Keratinocyte (primary cell): ENCODE data around the gene AHNAK. TPM values are rescaled to one million over a fixed set of nuclear protein-coding genes. Genes with fewer than 3 reads are reported as not detected.
A peak's percentile ranks its signal among the peaks of the same experiment; 100 is the strongest.

Experiments
- DNase-seq: peaks from one replicate; pipeline ENCODE4 v3.0.0-alpha.2; 2011; ENCODE audit warnings: low read depth, missing footprints, low spot score
- FAIRE-seq: peaks from 2 replicates; lab custom pipeline; 2011; peaks lifted over from hg19 to GRCh38; lab: Jason Lieb, UNC
- H2AFZ ChIP-seq: 2 replicates; pipeline ENCODE4 v1.6.0; 2012; ENCODE audit warnings: low read length, control low read depth, inconsistent platforms; ENCODE audit not compliant: control insufficient read depth
- H3K27ac ChIP-seq: 2 replicates; pipeline ENCODE4 v1.5.1; 2011; ENCODE audit warnings: low read length; ENCODE audit not compliant: control insufficient read depth, insufficient read depth
- H3K27me3 ChIP-seq: 3 replicates; pipeline ENCODE4 v1.6.0; 2011; ENCODE audit warnings: low read length; ENCODE audit not compliant: control insufficient read depth, insufficient read depth; ENCODE audit errors: extremely low read depth
- H3K36me3 ChIP-seq, 2 experiments: 2 replicates in 1 of 2; 3 replicates in 1 of 2; pipeline ENCODE4 v1.5.1; 2011; ENCODE audit warnings: low read length in 2 of 2, mild to moderate bottlenecking in 1 of 2; ENCODE audit not compliant: control insufficient read depth in 2 of 2, insufficient read depth in 2 of 2; ENCODE audit errors: extremely low read depth in 1 of 2
- H3K4me1 ChIP-seq: 3 replicates; pipeline ENCODE4 v1.5.1; 2011; ENCODE audit warnings: low read length; ENCODE audit not compliant: control insufficient read depth, insufficient read depth; ENCODE audit errors: extremely low read depth
- H3K4me2 ChIP-seq: 3 replicates; pipeline ENCODE4 v1.6.0; 2011; ENCODE audit warnings: low read depth, low read length; ENCODE audit not compliant: control insufficient read depth, insufficient read depth; ENCODE audit errors: extremely low read depth
- H3K4me3 ChIP-seq, 3 experiments: fragments of 200-600 bp in 1 of 3; sonication (generic) in 1 of 3; 2 replicates in 2 of 3; 3 replicates in 1 of 3; pipeline ENCODE4 v1.5.1; 2011 to 2016; ENCODE audit warnings: low read length in 3 of 3, mild to moderate bottlenecking in 3 of 3, control low read depth in 2 of 3, inconsistent platforms in 1 of 3, low read depth in 1 of 3, mixed read lengths in 1 of 3, mixed run types in 1 of 3, moderate library complexity in 1 of 3; ENCODE audit not compliant: control insufficient read depth in 2 of 3, insufficient read depth in 2 of 3; ENCODE audit errors: extremely low read depth in 1 of 3
- H3K79me2 ChIP-seq: 2 replicates; pipeline ENCODE4 v1.6.0; 2012; ENCODE audit warnings: low read length; ENCODE audit not compliant: control insufficient read depth, insufficient read depth
- H3K9ac ChIP-seq: 3 replicates; pipeline ENCODE4 v1.6.0; 2011; ENCODE audit warnings: low read length; ENCODE audit not compliant: control insufficient read depth, insufficient read depth; ENCODE audit errors: extremely low read depth
- H3K9me1 ChIP-seq: 3 replicates; pipeline ENCODE4 v1.6.0; 2011; ENCODE audit warnings: low read length; ENCODE audit not compliant: control insufficient read depth, insufficient read depth; ENCODE audit errors: extremely low read depth
- H3K9me3 ChIP-seq: 2 replicates; pipeline ENCODE4 v1.5.1; 2012; ENCODE audit warnings: low read depth, low read length; ENCODE audit not compliant: control insufficient read depth
- H4K20me1 ChIP-seq: 3 replicates; pipeline ENCODE4 v1.6.0; 2011; ENCODE audit warnings: low read length; ENCODE audit not compliant: control insufficient read depth, insufficient read depth; ENCODE audit errors: extremely low read depth
- EZH2 ChIP-seq: IDR thresholded peaks from one replicate; pipeline ENCODE4 v1.6.1; 2012; ENCODE audit warnings: inconsistent platforms, mild to moderate bottlenecking, low read length, moderate library complexity
- dilution Hi-C: fragments of 300-500 bp; cut with MboI; formaldehyde crosslinking; loops from one replicate; pipeline ENCODE4 v1.7.0; 2020; ENCODE audit warnings: low sequenced_read_pairs; ENCODE audit not compliant: extremely low pct_ligation_motif_present
- polyA plus RNA-seq, 5 experiments: library from polyadenylated mRNA; depleted of rRNA in 3 of 5; stranded (reverse) in 3 of 5; stranded (forward) in 1 of 5; unstranded in 1 of 5; fragments of >200 nt; gene quantifications; 1 replicate in 1 of 5; 2 replicates in 3 of 5; 3 replicates in 1 of 5; pipeline versions ENCODE4 v1.2.1 to v1.2.3, GENCODE V29; 2011 to 2012; ENCODE audit warnings: missing spikeins in 2 of 5, low read depth in 1 of 5, low replicate concordance in 1 of 5
- TF ChIP-seq, protein P1 (sequence below), 3 experiments: IDR thresholded peaks in 1 of 3; conservative IDR thresholded peaks in 1 of 3; optimal IDR thresholded peaks in 1 of 3; 2 replicates in 2 of 3; 3 replicates in 1 of 3; pipeline versions ENCODE3 to v1.5.1; 2011; ENCODE audit warnings: low read length in 3 of 3, mild to moderate bottlenecking in 3 of 3, moderate library complexity in 2 of 3, control low read depth in 1 of 3, inconsistent platforms in 1 of 3; ENCODE audit not compliant: insufficient read depth in 2 of 3; ENCODE audit errors: extremely low read depth in 1 of 3

AHNAK gene
- polyA plus RNA-seq, 1 donor (not counting 4 experiments of a cell fraction or from before 2014, with no cell fraction given) = 220 TPM

DNA sequence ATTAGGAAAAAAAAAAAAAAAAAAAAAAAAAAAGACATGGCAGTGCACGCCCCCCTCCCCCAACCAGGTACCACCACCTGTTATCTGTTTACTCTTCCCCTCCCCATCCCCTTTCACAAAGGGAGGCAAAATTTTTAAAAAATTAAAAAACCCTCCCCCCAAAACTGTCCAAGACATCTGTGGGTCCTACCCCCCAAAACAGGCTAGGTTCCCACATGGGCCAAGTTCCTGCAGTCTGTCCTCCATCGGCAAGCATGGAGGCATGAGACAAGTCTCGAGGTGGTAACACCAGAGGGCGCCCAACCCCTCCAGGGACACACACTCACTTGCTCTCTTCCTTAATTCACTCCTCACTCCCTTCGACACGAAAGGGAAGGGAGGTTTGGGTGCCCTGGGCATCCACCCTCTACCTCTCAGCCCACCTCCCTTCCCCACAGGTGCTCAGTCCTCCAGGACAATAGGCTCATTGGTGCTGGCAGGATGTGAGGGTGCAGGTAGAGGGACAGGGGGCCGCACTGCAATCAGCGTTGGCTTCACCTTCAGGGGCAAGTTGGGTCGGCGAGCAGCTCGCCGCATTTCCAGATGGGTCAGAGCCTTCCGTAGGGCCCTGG is 46.9 kb upstream of the AHNAK start:
- H3K9me3 ChIP-seq = no peaks in the 10 kb centered on the region
- H3K36me3 ChIP-seq = peaks cover 43 to 57% of the 10 kb centered on the region in 2 experiments
- peaks cover 14% of the 10 kb centered on the region for H3K4me1 ChIP-seq
- dilution Hi-C loops = no loop called here
- H2AFZ ChIP-seq = no peak overlapping the region
- peaks cover 2% of the 10 kb centered on the region for H4K20me1 ChIP-seq
- no peaks in the 10 kb centered on the region for H3K9me1 ChIP-seq
- peaks cover 39% of the 10 kb centered on the region for H3K79me2 ChIP-seq
- H3K27ac ChIP-seq = no peak overlapping the region
- FAIRE-seq = no peak
- TF ChIP-seq, protein P1, sequence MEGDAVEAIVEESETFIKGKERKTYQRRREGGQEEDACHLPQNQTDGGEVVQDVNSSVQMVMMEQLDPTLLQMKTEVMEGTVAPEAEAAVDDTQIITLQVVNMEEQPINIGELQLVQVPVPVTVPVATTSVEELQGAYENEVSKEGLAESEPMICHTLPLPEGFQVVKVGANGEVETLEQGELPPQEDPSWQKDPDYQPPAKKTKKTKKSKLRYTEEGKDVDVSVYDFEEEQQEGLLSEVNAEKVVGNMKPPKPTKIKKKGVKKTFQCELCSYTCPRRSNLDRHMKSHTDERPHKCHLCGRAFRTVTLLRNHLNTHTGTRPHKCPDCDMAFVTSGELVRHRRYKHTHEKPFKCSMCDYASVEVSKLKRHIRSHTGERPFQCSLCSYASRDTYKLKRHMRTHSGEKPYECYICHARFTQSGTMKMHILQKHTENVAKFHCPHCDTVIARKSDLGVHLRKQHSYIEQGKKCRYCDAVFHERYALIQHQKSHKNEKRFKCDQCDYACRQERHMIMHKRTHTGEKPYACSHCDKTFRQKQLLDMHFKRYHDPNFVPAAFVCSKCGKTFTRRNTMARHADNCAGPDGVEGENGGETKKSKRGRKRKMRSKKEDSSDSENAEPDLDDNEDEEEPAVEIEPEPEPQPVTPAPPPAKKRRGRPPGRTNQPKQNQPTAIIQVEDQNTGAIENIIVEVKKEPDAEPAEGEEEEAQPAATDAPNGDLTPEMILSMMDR (optimal IDR thresholded peaks at IDR 0.05 in 1 of 3, IDR thresholded peaks at IDR 0.05 in 1 of 3, conservative IDR thresholded peaks at IDR 0.05 in 1 of 3; ENCODE audit: extremely low read depth in 1 of 3, insufficient read depth in 2 of 3, low read length in 3 of 3) = peak; percentile 77 to 95 (median 84)
- TF ChIP-seq EZH2 = no peak
- no peak overlapping the region for H3K4me3 ChIP-seq
- no peak overlapping the region for H3K9ac ChIP-seq
- no peak overlapping the region for H3K4me2 ChIP-seq
- H3K27me3 ChIP-seq = no peaks in the 10 kb centered on the region
- no peak for DNase-seq

DNA sequence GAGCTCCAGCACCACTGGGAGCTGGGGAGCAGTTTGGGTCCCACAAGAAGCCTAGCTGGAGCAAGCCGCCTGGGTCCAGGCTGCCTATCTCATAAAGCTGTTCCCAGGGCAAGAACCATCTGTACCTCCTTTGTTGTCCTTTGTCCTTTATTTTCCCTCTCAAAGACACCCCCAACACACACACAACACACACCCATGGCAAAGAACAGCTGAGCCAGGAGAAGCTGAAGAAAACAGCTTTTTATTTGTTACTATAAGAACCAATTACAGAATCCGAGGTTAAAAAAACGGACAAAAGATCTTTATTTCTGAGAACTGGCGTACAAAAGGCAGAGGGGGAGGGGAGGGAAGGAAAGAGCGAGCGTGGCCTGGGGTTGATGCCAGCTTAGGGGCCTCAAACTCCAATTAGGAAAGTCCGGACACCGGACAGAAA is 46.4 kb upstream of the AHNAK start:
- no peak for FAIRE-seq
- Histone ChIP-seq H3K27me3 (no peaks in the 10 kb centered on the region), H3K79me2 (peaks cover 34% of the 10 kb centered on the region), H3K4me2 (no peak overlapping the region), H3K4me3 (no peak overlapping the region), H3K4me1 (peaks cover 14% of the 10 kb centered on the region), H3K9ac (no peak overlapping the region), H3K9me3 (no peaks in the 10 kb centered on the region), H2AFZ (no peak overlapping the region), H3K27ac (no peak overlapping the region), H3K36me3 (peaks cover 40 to 56% of the 10 kb centered on the region in 2 experiments), H3K9me1 (no peaks in the 10 kb centered on the region), H4K20me1 (peaks cover 2% of the 10 kb centered on the region)
- dilution Hi-C loops = no loop called here
- TF ChIP-seq, protein P1 (optimal IDR thresholded peaks at IDR 0.05 in 1 of 3, IDR thresholded peaks at IDR 0.05 in 1 of 3, conservative IDR thresholded peaks at IDR 0.05 in 1 of 3; ENCODE audit: extremely low read depth in 1 of 3, insufficient read depth in 2 of 3, low read length in 3 of 3) = no peak
- no peak for TF ChIP-seq EZH2
- DNase-seq = no peak
